HG03342 (cell line): ENCODE data around the gene COL2A1.

ENCODE experiments used
- ATAC-seq: cut with Tn5 transposase; IDR thresholded peaks from one replicate; pipeline ENCODE4 v1.9.1; 2021; ENCODE audit warnings: mild to moderate bottlenecking, moderate library complexity; ENCODE audit not compliant: unreplicated experiment

COL2A1 gene

GRCh38 chr12:47949441-47950341 is 54.6 kb downstream of the COL2A1 start:
- ATAC-seq: no peak

GRCh38 chr12:47947341-47947740 is 56.9 kb downstream of the COL2A1 start:
- no peak for ATAC-seq

- no peak for ATAC-seq
Measured at GRCh38 chr12:47946413-47947323, 57.6 kb downstream of the COL2A1 start.

DNA sequence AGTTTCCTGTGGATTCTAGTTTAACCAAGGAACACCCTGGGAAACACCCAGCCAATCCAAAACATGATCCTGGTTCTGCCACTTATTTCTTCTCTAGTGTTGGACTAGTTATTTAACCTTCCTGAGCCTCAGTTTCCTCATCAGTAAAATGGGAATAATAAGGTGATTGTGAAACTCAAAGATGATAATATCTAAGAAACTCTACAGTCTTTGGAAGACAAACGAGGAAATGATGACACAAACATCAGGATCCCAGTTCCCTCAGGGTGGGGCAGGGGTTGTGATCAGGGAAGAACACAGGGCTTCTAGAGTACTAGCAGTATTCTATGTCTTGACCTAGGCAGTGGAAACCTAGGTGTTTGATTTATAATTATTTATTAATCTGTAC is 58.9 kb downstream of the COL2A1 start:
- no peak for ATAC-seq

GRCh38 chr12:47944685-47945340 is 59.5 kb downstream of the COL2A1 start:
- no peak for ATAC-seq

DNA sequence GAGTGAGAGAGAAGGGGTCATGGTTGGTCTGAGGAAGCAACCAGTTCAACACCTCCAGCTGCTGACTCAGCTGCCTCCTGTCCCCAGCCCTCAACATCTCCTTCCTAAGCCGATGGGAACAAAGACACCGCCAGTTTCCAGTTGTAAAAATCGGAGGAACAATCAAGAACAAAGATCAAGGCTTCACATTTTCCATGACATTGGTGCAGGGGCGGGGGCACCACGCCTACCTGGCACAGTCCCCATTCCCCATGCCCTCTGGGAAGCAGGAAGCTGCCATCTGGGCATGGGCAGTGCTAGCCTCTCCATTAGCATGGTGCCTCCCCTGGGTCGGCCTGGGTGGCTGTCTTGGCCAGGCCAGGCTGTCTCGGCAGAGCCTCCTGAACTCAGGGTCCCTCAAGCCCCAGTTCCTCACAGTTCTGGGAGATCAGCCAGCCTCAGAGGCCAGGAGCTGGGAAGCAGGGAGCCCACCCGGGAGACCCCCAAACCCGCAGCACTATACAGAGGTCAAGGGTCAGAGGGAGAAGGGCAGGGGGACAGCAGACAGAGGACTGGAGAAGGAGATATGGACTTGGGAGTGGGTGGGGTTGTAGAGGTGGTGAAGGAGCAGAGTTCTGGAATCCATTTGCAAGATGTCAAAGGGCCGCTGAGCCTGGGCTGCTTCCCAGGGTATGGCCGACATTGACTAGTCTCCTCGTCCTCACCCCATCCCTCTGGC is 60.5 kb downstream of the COL2A1 start:
- ATAC-seq: no peak

GRCh38 chr12:47942614-47943225 is 61.6 kb downstream of the COL2A1 start:
- ATAC-seq: no peak

GRCh38 chr12:47941871-47942613 is 62.2 kb downstream of the COL2A1 start:
- ATAC-seq: no peak

DNA sequence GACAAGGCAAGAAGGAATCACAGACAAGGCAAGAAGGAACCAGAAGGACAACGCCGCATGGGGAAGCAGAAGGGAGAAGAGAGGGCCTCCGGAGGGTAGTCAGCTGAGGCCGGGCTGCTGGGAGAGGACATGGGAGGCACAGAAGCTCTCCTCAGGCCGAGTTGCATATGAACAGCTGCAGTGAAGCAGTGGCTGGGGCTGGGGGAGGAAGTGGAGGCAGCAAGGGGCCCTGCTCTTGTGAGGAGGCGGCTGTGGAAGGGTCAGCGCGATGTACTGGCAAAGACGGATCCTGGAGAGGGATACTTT is 62.8 kb downstream of the COL2A1 start:
- no peak for ATAC-seq

DNA sequence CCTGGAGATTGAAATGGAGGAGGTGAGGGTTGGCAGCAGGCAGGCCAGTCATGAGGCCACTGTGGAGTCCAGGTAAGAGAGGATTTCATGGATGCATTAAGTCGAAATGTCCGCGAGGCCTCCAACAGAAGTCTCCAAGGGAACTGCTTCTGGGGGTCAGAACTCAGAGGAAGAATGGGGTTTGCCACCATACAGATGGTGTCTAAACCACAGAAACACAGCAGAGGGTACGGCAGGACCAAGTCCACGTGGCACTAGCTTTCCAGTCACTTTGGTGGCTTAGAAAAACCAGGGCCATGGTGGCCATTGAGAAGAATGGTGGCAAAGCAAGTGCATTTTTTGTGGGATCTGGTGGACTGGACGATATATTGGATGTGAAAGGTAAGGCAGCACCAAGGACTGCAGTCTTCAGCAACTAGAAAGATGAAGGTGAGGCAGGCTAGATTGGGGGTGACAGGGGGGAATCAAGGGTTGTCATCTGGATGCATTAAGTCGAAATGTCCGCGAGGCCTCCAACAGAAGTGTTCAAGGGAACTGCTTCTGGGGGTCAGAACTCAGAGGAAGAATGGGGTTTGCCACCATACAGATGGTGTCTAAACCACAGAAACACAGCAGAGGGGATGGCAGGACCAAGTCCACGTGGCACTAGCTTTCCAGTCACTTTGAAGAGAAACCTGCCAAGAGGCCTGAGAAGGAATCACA is 63.4 kb downstream of the COL2A1 start:
- no peak for ATAC-seq

GRCh38 chr12:47939009-47939601 is 65.2 kb downstream of the COL2A1 start:
- ATAC-seq: no peak

DNA sequence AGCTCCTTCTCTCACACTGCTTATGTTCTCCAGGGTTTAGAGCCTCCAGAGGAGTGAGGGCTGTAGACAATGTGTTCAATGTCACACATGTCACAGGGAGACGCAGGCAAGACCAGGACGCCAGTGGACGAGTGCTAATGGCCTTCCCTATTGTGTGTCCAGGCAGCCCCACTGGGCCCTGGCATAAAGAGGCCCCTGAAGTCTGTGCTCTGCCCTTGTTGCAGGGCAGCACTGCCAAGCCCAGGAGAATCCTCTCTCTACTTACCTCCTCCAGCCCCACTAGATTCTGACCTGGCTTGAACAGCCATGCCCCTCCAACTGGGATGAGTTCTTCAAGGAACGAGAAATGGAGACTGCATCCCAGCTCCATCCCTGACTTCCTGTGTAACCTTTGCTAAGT is 65.7 kb downstream of the COL2A1 start:
- no peak for ATAC-seq

GRCh38 chr12:47938093-47938492 is 66.2 kb downstream of the COL2A1 start:
- ATAC-seq: no peak

DNA sequence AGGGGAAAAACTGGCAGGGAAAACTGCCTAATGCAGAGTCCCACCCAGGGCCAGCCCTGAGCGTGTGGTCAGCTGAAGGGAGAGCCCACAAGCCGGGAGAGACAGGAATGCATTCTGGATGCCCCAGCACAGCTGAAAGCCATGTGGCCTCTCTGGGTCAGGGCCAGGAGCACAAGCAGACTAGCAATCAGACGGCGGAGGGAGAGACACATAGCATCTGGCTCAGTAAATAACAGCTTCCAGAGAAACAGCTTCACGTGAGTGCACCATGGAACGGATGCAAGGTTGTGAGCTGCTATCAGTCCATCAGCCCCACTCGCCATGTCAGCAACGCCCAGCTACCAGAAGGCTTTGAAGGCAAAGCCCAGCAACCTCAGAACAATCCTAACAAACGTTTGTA is 69.1 kb downstream of the COL2A1 start:
- no peak for ATAC-seq

- no peak for ATAC-seq
Measured at GRCh38 chr12:47931187-47931586, 73.1 kb downstream of the COL2A1 start.

DNA sequence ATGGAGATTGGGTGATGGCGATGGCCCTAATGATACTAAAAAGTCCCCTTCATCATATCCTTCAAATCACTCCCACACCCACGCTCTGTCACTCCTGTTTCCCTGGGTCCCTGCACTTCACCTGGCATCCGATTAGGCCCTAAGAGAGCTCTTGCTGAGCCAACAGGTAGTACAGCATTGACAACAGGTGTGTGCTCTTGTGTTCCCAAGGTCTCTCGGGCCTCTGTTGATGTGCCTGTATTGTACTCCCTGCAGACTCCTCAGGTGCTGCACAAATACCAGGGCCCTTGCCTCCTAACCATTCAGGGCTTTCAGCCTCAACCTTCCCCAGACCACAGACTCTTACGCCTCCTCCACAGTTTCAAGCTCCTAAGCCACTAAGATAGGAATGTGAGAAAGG is 73.6 kb downstream of the COL2A1 start:
- no peak for ATAC-seq

- no peak for ATAC-seq
Measured at GRCh38 chr12:47927346-47927745, 76.9 kb downstream of the COL2A1 start.
